Right lobe of liver (tissue), 4 donors: ENCODE results near the gene ZBTB47.

Experiments used
- CTCF ChIP-seq, 4 donors: fragments of 200-600 bp in 3 of 4; fragments of 450-650 bp in 1 of 4; IDR thresholded peaks; one replicate each; pipeline versions ENCODE4 v1.5.1 to v1.8.0; 2016 to 2022; ENCODE audit warnings: antibody characterized with exemption in 4 of 4, mild to moderate bottlenecking in 2 of 4
- POLR2A ChIP-seq: fragments of 450-650 bp; IDR thresholded peaks from one replicate; pipeline ENCODE4 v1.6.1; 2017; ENCODE audit warnings: antibody characterized with exemption, mild to moderate bottlenecking
- donor health status: DM: no; HTN: no; CAD: no.
- donor health status: DM: no; HTN: no; CAD: no.
- donor health status: DM: no; HTN: yes; CAD: no.

GRCh38 chr3:42675909-42676308, 22.4 kb downstream of the ZBTB47 start:
- TF ChIP-seq CTCF (IDR thresholded peaks at IDR 0.05) (no peak), POLR2A (no peak)
